DND-41 (cell line): Measurements from ENCODE around the gene GPATCH8.

Experiments
- ATAC-seq: fragments of 200-7000 bp; cut with Tn5 transposase; 3 replicates; pipeline ENCODE4 v1.9.1; 2021; ENCODE audit warnings: low read depth; ENCODE audit not compliant: insufficient read depth
- DNase-seq: peaks from one replicate; pipeline ENCODE4 v3.0.0-alpha.2; 2020
- H2AFZ ChIP-seq: 2 replicates; pipeline ENCODE4 v1.6.0; 2012; ENCODE audit warnings: low read depth, low read length
- H3K27ac ChIP-seq: 2 replicates; pipeline ENCODE4 v1.5.1; 2012; ENCODE audit warnings: low read length, inconsistent platforms
- H3K27me3 ChIP-seq: fragments of 200-600 bp; sonication (generic); 2 replicates; pipeline ENCODE4 v1.6.0; 2012; ENCODE audit warnings: low read length, mild to moderate bottlenecking, inconsistent platforms; ENCODE audit not compliant: insufficient read depth, poor library complexity
- H3K36me3 ChIP-seq: 2 replicates; pipeline ENCODE4 v1.5.1; 2012; ENCODE audit warnings: low read length, inconsistent platforms; ENCODE audit not compliant: insufficient read depth
- H3K4me1 ChIP-seq: 2 replicates; pipeline ENCODE4 v1.5.1; 2012; ENCODE audit warnings: mild to moderate bottlenecking, low read length; ENCODE audit not compliant: insufficient read depth
- H3K4me2 ChIP-seq: 2 replicates; pipeline ENCODE4 v1.6.0; 2012; ENCODE audit warnings: mild to moderate bottlenecking, moderate library complexity, low read length, inconsistent platforms; ENCODE audit not compliant: insufficient read depth
- H3K4me3 ChIP-seq, 2 experiments: fragments of 200-600 bp in 1 of 2; shearing (Covaris generic) in 1 of 2; 2 replicates each; pipeline ENCODE4 v1.5.1; 2012 to 2016; ENCODE audit warnings: inconsistent platforms in 2 of 2, low read length in 2 of 2, mild to moderate bottlenecking in 2 of 2, low read depth in 1 of 2, moderate library complexity in 1 of 2
- H3K79me2 ChIP-seq: 2 replicates; pipeline ENCODE4 v1.6.0; 2012; ENCODE audit warnings: low read length, inconsistent platforms; ENCODE audit not compliant: insufficient read depth
- H3K9ac ChIP-seq: 2 replicates; pipeline ENCODE4 v1.6.0; 2012; ENCODE audit warnings: low read depth, mild to moderate bottlenecking, inconsistent platforms, low read length, moderate library complexity
- H3K9me3 ChIP-seq: 2 replicates; pipeline ENCODE4 v1.5.1; 2012; ENCODE audit warnings: low read length, moderate library complexity, mild to moderate bottlenecking, inconsistent platforms; ENCODE audit not compliant: insufficient read depth, severe bottlenecking
- H4K20me1 ChIP-seq: 2 replicates; pipeline ENCODE4 v1.6.0; 2012; ENCODE audit warnings: low read length; ENCODE audit not compliant: insufficient read depth
- CTCF ChIP-seq: IDR thresholded peaks from 2 replicates; pipeline ENCODE4 v1.5.1; 2012; ENCODE audit warnings: borderline replicate concordance, low read length, moderate library complexity, mild to moderate bottlenecking; ENCODE audit not compliant: poor library complexity, severe bottlenecking; ENCODE audit errors: extremely low read depth
- EZH2 ChIP-seq: IDR thresholded peaks from 3 replicates; pipeline ENCODE4 v1.6.1; 2012; ENCODE audit warnings: borderline replicate concordance, low read depth, mild to moderate bottlenecking, moderate library complexity, low read length, inconsistent platforms; ENCODE audit not compliant: severe bottlenecking

The GPATCH8 gene

DNA sequence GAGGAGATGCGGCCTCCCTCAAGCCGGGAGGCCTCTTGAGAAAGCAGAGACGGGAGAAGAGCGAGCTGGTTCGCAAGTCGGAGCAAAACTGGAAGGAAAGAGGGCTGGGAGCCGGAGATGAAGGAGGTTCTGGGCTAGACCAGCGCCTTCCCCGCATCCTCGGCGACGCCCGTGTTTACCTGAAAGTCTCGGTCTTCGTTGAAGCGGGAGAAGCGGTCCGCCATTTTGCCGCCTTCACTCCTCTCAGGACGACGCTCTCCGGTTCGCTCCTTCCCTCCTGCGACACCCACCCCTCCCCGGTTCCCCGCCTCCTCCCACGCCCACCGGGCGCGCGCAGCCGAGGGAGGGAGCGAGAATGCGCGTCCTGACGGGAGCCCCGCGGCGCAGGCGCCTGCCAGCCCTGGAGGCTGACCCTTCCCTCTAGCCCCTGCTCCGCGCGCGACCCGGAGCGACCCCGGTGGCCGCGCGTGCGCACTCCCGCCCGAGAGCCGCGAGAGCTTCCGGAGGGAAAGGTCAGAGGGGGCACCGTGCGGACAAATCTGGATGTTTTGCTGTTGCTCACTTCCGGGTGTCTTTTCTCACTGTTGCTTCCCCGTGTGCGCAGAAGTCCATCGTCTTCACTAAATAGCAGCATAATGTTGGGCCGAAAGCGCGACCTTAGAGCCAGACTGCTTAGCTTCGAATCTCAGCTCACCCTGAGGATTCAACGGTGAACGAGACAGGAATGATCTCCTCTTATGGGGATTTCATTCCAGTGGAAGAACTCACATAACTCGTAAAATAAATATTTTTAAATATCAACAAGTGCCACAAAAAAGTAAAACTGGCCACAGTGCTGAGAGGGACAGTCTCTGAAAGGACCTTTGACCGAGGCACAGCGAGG lies at the start of gene GPATCH8:
TSS of gene GPATCH8 (minus strand) at position 260 of the 883 bp plus-strand sequence. CDS start at position 224, 36 bp downstream.
- peaks cover 34% of the 10 kb centered on the region for H3K4me1 ChIP-seq
- H3K9me3 ChIP-seq = no peaks in the 10 kb centered on the region
- peaks cover 3% of the 10 kb centered on the region for H3K36me3 ChIP-seq
- peak within 1 kb of the TSS; percentile 60 to 65 for H3K4me3 ChIP-seq
- H3K27me3 ChIP-seq = no peaks in the 10 kb centered on the region
- H3K4me2 ChIP-seq = peak within 1 kb of the TSS; percentile 93
- peak within 1 kb of the TSS; percentile 73 for H2AFZ ChIP-seq
- H3K27ac ChIP-seq = peak within 1 kb of the TSS; percentile 90
- no peak for TF ChIP-seq CTCF
- TF ChIP-seq EZH2 = no peak
- DNase-seq = peak; percentile 98
- H4K20me1 ChIP-seq = peaks cover 23% of the 10 kb centered on the region; the same call in 1 of the 2 replicates
- H3K9ac ChIP-seq = peak within 1 kb of the TSS; percentile 80
- peak; percentile 92 for ATAC-seq
- H3K79me2 ChIP-seq = peaks cover 56% of the 10 kb centered on the region

DNA sequence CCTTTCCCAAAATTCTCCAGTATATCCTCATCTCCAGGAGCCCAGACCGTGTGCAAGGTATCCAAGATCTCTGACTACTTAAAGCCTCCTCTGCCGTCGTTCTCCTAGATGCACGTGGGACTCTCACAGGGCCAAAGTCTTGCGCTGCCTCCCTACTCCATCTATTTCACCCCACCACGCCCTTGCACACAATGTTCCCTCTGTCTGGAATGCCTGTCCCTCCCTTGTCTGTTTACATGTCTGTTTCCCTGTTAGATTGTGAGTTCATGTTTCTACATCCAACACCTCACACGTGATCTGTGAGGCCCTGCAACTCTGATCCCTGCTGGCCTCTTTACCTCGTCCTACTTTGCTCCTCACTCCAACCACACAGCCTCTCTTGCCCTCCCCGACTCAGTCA lies 49.2 kb upstream of the GPATCH8 start:
- Histone ChIP-seq H2AFZ (no peak overlapping the region), H3K4me1 (peaks cover 12% of the 10 kb centered on the region), H3K79me2 (no peaks in the 10 kb centered on the region), H3K27ac (no peak overlapping the region), H3K36me3 (no peaks in the 10 kb centered on the region), H3K4me2 (no peak overlapping the region), H3K4me3 (no peak overlapping the region), H3K9ac (no peak overlapping the region), H4K20me1 (no peaks in the 10 kb centered on the region), H3K9me3 (no peaks in the 10 kb centered on the region), H3K27me3 (peaks cover 22% of the 10 kb centered on the region)
- DNase-seq = no peak
- TF ChIP-seq EZH2 = no peak
- TF ChIP-seq CTCF = no peak
- ATAC-seq = no peak

DNA sequence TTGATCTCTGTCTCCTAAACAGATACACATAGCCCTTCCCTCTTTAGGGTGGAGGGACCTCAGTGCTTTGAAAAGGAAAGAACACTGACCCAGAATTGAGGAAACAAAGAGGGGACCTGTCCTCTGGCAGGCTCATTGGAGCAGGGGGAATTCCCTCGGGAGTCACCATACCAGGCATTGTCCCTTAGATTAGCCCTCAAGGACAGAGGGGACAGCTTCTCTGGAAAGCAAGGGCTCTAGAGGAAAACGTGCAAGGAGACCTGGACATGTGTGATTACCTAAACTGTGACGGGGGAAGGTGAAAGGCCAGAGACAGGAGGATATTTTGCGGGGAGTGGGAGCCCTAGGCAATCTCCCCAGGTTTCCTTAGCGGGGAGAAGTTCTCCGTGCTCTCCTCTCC lies 46.5 kb upstream of the GPATCH8 start:
- Histone ChIP-seq H3K4me3 (no peak overlapping the region), H3K79me2 (no peaks in the 10 kb centered on the region), H3K4me2 (no peak overlapping the region), H3K36me3 (no peaks in the 10 kb centered on the region), H2AFZ (no peak overlapping the region), H3K27ac (no peak overlapping the region), H3K9me3 (no peaks in the 10 kb centered on the region), H4K20me1 (no peaks in the 10 kb centered on the region), H3K27me3 (peaks cover 12% of the 10 kb centered on the region), H3K4me1 (no peaks in the 10 kb centered on the region), H3K9ac (no peak overlapping the region)
- ATAC-seq (no peak), DNase-seq (no peak)
- TF ChIP-seq CTCF = no peak
- no peak for TF ChIP-seq EZH2
